Amniotic stem cell (primary cell): ENCODE data around the gene PPIG.
"Not testable (repeated sequence)": the region's sequence is repeated elsewhere in the genome, so short reads cannot be mapped to it uniquely, and the experiment has no call there.

Experiments
- DNase-seq: peaks from one replicate; lab custom pipeline; 2025; lab: John Stamatoyannopoulos, UW

The PPIG gene

DNA sequence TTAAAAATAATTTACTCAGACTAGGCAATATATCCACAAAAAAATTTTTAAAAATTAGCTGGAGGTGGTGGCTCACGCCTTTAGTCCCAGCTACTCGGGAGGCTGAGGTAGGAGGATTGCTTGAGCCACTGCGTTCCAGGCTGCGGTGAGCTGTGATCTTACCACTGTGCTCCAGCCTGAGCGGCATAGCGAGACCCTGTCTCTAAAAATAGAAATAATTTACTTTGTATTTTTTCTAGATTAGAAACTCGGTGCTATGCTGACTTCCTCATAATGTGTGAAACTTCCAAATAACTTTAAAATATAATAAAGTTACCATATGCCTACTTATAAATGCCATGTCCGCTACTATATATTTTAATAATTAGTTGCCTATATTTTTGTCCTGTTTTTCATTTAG lies 6.7 kb downstream of the PPIG start:
- DNase-seq, result no peak

DNA sequence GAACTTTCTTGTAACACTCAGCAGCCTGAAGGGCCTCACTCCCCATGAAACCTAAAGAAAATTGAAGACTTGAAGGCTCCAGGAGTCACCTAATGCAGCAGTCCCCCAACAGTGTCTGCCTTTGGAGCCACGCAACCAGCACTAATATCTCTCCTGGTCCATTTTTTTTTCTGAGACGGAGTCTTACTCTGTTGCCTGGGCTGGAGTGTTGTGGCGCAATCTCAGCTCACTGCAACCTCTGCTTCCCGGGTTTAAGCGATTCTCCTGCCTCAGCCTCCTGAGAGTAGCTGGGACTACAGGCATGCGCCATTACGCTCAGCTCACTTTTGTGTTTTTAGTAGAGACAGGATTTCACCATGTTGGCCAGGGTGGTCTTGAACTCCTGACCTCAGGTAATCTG lies 12.4 kb downstream of the PPIG start:
- DNase-seq, result not testable (repeated sequence)

DNA sequence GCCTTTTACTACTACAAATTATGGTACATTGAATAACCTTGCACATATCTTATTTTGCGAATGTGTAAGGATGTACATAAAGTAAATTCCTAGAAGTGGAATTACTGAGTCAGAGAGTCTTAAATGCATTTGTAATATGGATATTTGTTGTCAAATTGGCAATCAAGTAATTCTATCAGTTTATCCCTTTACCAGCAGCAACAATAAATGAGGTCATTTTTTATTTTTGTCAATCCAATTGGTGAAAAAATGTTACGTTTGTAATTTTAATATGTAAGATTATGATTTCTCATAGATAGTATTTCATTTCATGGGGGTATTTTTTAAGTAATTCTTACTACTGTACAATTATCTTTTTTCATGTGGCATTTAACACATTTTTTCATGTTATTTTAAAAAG lies 14.8 kb downstream of the PPIG start:
- no peak for DNase-seq

DNA sequence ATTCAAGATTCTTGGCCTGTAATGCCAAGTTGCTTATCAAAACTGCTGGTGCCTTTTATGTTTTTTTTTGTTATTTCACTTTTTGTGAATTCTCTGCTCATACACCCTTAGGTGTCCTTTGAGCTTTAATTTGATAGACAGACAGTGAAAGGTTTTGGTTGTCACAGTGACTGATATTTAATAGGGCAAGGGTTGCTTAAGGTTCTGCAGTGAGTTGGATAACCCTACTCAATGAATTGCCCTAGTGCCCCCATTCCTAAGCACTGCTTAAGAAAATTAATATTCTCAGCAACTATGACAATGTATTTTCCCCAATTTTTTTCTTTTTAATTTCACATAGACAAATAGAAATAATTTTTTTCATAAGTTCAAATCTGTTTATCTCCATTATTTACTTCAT lies 15.4 kb downstream of the PPIG start:
- DNase-seq, result no peak

DNA sequence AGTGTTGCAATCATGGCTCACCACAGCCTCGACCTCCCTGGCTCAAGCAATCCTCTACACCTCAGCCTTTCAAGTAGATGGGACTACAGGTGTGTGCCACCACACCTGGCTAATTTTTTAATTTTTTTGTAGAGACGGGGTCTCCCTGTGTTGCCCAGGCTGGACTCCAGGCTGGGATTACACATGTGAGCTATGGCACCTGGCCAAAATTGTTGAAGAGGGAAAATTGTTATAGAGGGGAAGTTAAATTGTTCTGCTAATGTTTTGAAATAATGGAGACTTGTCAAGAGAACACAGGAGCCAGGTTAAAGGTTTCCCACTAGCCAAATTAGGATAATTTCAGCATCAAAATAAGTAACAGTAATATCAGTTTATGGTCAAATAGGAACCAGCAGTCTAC lies 25.1 kb downstream of the PPIG start:
- DNase-seq, result no peak

DNA sequence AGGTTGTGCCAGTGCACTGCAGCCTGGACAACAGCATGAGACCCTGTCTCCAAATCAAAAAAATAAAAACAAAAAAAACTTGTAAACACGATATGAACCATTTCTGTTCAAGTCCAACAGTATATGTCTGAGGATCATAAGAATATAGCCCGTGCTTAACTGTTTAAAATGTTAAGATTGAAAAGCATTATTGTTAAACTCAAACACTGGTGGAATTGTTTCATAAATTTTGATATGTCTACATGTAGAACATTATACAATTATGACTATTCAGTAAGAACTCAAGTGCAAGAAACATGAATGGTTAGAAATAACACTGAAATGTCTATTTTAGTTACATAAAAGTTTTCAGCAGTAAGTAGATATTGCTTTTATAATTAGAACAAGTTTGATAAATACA lies 29.7 kb downstream of the PPIG start:
- DNase-seq, result no peak

DNA sequence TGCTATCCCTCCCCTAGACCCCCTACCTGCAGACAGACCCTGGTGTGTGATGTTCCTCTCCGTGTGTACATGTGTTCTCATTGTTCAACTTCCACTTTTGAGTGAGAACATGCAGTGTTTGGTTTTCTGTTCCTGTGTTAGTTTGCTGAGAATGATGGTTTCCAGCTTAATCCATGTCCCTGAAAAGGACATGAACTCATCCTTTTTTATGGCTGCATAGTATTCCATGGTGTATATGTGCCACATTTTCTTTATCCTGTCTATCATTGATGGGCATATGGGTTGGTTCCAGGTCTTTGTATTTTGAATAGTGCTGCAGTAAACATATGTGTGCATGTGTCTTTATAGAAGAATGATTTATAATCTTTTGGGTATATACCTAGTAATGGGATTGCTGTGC lies 31.8 kb downstream of the PPIG start:
- DNase-seq, result not testable (repeated sequence)

DNA sequence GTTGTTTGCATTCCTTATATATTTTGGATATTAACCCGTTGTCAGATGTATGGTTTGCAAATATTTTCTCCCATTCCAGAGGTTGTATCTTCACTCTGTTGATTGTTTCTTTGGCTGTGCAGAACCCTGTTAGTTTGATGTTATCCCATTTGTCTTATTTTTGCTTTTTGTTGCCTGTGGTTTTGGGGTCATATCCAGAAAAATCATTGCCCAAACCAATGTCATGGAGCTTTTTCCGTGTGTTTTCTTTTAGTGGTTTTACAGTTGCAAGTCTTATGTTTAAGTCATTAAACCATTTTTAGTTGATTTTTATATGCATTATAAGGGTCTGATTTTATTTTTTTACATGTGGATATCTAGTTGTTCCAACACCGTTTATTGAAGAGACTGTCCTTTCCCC lies 35.8 kb downstream of the PPIG start:
- DNase-seq, result no peak

DNA sequence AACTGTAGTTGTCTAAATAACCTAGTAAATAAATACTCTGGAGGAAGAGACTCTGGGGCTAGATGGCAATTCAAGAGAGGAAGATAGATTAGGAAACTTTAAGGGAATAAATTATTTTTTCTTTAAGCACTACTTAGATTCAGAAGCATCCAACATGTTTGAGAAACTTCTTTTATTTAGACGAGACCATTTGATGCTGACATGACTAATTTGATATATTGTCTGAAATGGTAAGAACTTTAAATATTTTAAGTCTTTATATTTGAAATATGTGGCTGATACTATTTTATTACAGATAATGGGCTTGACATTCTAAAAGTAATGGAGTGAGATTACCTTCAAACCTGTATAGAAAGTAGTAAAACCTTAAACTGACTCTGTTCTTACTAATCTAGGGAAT lies 36.4 kb downstream of the PPIG start:
- DNase-seq, result no peak

DNA sequence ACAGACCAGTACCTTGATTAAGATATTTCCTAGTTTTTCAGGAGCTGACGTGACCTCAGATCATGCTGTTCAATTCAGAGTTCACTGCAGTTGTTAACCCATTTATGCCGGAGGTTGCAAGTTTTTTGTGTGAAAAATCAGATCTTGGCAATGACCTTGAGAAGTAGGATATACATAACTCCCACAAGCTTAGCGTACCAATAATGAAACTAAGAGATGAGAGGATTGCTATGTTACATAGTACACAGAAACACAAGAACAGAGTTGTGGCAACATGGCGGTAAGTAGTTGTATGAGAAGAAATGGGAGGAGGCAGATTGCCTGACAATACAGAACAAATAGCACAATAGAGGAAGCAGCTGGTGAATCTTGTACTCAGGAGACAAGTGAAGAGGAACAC lies 39.1 kb downstream of the PPIG start:
- no peak for DNase-seq

DNA sequence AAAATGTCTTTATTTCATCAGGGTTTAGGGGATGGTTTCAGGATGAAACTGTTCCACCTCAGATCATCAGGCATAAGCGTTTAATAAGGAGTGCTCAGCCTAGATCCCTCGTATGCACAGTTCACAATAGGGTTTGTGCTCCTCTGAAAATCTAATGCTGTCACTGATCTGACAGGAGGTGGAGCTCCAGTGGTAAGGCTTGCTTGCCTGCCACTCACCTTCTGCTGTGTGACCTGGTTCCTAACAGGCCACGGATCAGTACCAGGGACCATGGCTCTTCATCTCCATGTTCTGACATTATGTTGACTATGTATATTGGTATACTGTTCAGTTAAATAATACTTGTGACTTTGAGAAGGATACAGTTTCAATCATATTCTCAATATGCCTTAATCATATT lies 41.6 kb downstream of the PPIG start:
- no peak for DNase-seq

DNA sequence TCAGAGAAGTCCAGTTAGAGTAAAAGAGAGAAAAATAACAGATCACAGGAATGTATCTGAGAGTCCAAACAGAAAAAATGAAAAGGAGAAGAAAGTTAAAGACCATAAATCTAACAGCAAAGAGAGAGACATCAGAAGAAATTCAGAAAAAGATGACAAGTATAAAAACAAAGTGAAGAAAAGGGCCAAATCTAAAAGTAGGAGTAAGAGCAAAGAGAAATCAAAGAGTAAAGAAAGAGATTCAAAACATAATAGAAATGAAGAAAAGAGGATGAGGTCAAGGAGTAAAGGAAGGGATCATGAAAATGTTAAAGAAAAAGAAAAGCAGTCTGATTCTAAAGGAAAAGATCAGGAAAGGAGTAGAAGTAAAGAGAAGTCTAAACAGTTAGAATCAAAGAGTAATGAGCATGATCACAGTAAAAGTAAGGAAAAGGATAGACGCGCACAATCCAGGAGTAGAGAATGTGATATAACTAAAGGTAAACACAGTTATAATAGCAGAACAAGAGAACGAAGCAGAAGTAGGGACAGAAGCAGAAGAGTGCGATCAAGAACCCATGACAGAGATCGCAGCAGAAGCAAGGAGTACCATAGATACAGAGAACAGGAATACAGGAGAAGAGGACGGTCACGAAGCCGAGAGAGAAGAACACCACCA lies 52.4 kb downstream of the PPIG start:
- DNase-seq, result no peak

DNA sequence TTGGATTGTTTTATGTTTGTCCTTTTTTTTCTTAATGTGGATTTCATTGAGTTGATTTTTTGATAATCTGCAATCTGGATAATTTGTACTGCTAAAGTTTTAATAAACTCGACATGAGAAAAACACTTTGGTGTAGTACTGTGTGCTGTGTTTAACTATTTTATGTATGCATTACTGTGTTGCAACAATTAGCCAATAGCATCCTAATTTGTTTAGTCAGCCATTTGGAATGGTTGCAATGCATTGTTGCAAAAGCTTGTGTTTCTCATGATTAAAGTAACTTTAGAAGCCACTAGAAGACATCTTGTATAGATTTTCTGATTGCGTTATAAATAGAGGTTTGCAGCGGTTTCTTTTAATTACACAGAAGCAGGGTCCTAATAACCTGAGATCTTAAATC lies 53.5 kb downstream of the PPIG start:
- no peak for DNase-seq

DNA sequence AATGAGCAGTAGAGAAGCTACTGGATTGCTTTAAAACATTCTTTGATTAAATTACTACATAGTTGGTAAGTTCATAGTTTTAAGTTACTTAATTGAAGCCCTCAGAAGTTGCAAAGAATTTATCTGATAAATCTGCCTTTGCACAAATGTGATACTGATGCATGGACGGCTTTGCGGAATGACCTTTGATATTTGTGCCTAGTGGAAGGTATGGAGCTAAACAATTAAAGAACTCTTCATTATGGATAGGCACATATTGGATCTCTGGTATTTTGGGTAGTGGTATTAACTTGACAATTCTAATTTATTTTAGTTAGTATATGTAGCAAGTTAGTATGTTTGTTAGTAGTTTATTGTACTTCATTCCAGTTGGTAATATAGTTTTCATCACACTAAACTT lies 56.0 kb downstream of the PPIG start:
- no peak for DNase-seq

DNA sequence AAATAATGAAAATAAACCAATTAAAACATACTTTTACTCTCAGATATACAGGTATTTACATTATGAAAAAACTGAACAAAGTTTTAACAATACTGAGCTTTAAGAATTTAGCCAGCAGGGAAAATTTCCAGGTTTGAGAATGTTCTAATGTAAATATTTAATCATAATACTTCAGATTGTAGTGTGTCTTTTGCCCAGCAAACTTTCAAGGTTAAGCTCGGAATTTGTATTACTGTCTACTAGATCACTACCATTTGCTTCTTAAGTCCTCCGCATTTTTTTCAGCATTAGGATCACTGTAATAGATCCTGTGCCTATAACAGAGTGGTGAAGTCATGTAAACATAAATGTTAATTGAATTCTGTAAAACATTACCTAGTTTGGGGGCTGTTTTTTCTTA lies 57.3 kb downstream of the PPIG start:
- DNase-seq, result no peak

DNA sequence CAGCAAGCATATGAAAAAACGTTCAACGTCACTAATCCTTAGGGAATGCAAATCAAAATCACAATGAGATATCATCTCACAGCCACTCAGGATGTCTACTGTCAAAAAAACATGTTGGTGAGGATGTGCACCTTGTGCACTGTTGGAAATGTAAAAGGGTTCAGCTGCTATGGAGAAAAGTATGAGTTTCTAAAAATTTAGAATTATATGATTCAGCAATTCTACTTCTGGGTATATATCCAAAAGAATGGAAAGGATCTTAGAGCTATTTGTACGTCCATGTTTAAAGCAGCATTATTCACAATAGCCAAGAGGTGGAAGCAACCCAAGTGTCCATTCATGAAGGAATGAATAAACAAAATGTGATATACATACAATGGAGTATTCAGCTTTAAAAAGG lies 60.0 kb downstream of the PPIG start:
- DNase-seq, result no peak

DNA sequence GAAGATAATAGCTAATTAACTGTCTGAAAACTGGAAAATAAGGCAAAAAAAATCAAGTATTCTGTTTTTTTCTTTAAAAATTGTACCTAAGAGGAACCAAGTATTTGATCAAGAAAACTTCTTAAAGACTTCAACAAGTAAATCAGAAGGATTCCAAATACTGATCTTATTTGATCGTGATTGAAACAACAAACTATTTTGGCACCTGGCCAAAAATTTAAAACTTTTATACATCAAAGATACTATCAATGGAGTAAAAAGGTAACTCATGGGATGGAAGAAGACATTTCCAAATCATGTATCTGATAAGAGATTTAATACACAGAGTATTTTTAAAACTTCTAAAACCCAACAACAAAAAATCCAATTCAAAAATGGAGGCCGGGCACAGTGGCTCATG lies 63.3 kb downstream of the PPIG start:
- no peak for DNase-seq

DNA sequence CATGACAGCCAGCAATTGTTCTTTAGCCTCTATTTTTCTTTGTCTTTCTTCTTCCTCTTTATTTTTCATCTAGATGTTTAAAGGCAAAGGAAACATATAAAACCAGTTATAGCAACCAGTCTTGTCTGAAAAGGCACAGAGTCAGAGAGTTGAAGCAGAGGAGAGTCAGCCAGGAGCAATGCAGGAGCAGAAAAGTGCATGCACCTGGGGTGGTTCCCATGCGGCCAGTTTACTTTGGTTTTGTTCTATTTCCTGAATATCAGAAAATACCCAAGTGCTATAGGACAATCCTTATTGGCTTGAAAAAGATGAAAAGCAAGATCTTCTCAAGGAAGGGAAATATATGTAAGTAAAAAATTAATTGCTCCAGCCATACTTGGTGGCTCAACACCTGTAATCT lies 65.1 kb downstream of the PPIG start:
- no peak for DNase-seq

DNA sequence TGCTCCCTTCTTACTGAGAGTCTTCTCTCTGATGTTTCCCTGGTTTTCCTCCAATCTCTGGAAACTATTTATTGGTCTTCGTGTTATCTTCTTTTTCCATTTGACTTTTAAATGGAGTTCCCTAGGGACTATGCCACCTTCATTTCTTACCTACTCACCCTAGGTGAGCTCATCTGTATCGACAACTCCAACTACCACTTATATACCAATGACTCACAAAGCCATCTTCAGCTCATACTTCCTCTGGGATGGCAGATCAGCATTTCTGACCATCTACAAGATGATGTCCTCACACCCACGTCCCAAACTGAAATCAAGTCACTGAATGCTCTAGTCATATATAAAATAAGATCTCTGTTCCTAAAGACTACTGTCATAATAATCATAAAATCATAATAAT lies 69.5 kb downstream of the PPIG start:
- no peak for DNase-seq

DNA sequence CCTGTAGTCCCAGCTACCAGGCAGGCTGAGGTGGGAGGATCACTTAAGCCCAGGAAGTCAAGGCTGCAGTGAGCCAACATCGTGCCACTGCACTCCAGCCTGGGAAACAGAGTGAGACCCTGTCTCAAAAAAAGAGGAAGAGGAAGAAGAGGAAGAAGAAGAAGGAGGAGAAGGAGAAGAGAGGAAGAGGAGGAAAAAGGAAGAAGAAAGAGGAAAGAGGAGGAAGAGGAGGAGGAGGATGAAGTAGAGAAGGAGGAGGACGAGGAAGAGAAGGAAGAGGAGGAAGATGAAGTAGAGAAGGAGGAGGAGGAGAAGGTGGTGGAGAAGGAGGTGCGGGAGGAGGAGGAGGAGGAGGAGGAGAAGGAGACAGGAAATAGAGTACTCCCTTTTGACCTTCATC lies 72.0 kb downstream of the PPIG start:
- DNase-seq, result no peak

DNA sequence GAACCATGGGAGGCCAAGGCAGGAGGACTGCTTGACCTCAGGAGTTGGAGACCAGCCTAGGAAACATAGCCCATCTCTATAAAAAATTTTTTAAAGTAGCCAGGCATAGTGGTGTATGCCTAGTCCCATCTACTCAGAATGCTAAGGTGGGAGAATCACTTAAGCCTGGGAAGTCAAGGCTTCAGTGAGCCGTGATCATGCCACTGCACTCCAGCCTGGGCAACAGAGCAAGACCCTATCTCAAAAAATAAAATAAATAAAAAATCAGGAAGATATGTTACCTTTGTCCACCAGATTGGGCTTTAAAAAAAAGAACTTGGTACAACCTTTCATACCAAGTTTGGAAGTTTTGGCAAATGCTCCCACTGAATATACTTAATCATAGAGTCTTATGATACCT lies 74.7 kb downstream of the PPIG start:
- no peak for DNase-seq

DNA sequence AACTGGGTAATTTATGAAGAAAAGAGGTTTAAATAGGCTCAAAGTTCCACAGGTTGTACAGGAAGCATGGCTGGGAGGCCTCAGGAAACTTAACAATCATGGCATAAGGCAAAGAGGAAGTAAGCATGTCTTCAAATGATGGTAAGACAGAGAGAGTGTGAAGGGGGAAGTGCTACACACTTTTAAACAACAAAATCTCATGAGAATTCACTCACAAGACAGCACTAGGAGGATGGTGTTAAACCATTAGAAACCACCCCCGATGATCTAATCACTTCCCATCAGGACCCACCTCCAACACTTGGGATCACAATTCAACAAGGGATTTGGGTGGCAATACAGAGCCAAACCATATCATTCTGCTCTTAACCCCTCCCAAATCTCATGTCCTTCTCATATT lies 75.2 kb downstream of the PPIG start:
- no peak for DNase-seq

DNA sequence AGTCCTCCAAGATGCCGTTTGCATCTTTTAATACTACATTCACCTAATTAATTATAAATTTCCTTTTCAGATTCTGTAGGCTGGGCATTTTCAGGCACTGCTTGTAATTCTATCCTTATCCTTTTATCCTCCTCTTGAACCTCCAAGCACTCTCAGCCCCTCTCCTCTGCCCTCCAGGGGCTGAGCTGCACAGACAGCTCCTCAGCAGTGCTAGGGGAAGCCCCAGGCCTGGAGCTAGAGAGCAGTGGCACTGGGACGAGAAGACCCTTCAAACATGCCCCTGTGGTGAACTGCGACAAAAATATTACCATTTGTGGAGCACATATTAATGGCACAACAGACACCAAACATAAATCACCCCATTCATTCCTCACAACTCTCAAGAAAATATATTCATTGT lies 77.1 kb downstream of the PPIG start:
- no peak for DNase-seq

DNA sequence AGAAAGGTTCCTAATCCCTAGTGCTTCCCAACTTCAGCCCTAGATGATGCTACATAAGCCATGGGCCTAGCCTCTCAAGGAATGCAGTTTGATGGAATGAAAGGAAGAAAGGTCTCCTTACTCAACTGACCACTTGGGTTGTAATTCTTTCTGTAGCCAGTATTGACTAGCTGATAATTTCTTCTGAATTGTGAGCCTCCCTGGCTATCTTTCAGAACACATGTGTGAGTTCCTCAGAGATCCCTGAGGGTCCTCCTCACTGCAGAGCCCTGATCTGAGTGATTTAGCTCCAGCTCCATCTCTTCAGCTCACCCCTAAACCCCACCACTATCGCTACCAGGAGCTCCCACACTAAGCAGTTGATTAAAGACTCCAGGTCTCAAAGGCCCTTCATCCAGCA lies 78.6 kb downstream of the PPIG start:
- no peak for DNase-seq

DNA sequence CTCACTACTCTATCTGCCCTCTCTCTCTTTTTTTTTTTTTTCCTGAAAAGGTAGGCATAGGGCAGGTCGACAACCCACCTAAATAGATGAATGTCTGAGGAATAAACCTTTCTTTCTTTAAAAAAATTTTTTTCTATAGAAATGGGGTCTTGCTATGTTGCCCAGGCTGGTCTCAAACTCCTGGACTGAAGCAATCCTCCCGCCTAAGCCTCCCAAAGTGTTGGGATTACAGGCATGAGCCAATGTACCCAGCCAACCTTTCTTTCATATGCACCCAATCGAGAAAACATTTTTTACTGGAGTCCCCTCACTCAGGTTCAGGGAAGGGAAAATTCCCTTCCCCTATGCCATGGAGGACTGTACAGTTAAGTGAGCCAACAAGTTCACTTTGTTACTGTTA lies 79.1 kb downstream of the PPIG start:
- no peak for DNase-seq
